Body of pancreas (tissue), 4 donors: ENCODE results near the gene SSC4D. TPM values are rescaled to one million over a fixed set of nuclear protein-coding genes. Genes with fewer than 3 reads are reported as not detected.
"Not testable (repeated sequence)": the region's sequence is repeated elsewhere in the genome, so short reads cannot be mapped to it uniquely, and the experiment has no call there.

Source experiments
- ATAC-seq: fragments of 150-250 bp; one replicate; pipeline ENCODE4 v1.9.1; 2016
- DNase-seq, 4 donors: peaks; one replicate each; pipeline ENCODE4 v3.0.0-alpha.2; 2019
- H3K27ac ChIP-seq, 4 donors: fragments of 200-600 bp; sonication (generic); 1 replicate in 3 of 4; 2 replicates in 1 of 4; pipeline versions ENCODE4 v1.5.1 to v1.6.1; 2016 to 2019; ENCODE audit warnings: mild to moderate bottlenecking in 1 of 4, mixed read lengths in 1 of 4, moderate library complexity in 1 of 4
- H3K27me3 ChIP-seq, 2 donors: fragments of 200-600 bp; sonication (generic); one replicate each; pipeline ENCODE4 v1.6.0; 2016; ENCODE audit warnings: mild to moderate bottlenecking in 1 of 2
- H3K36me3 ChIP-seq, 2 donors: fragments of 200-600 bp; sonication (generic); replicated peaks in 1 of 2; 2 replicates each; pipeline ENCODE4 v1.5.1; 2016; ENCODE audit warnings: low read depth in 2 of 2; ENCODE audit not compliant: insufficient read depth in 1 of 2
- H3K4me1 ChIP-seq: fragments of 200-600 bp; sonication (generic); one replicate; pipeline ENCODE4 v1.6.0; 2016
- H3K4me3 ChIP-seq, 2 donors: fragments of 200-600 bp; sonication (generic); 1 replicate in 1 of 2; 2 replicates in 1 of 2; pipeline ENCODE4 v1.5.1; 2016 to 2019
- H3K9me3 ChIP-seq, 3 donors: fragments of 200-600 bp; sonication (generic); 1 replicate in 2 of 3; 2 replicates in 1 of 3; pipeline ENCODE4 v1.5.1; 2016
- CTCF ChIP-seq, 7 experiments: fragments of 450-650 bp in 4 of 7; fragments of 200-600 bp in 3 of 7; sonication (generic) in 3 of 7; IDR thresholded peaks; one replicate each; pipeline ENCODE4 v1.5.1; 2016 to 2019; ENCODE audit warnings: antibody characterized with exemption in 7 of 7
- POLR2A ChIP-seq, 3 donors: fragments of 450-650 bp; IDR thresholded peaks; one replicate each; pipeline ENCODE4 v1.6.1; 2016; ENCODE audit warnings: antibody characterized with exemption in 3 of 3, mild to moderate bottlenecking in 2 of 3
- WGBS, 2 donors: methylation state at CpG; one replicate each; pipeline ENCODE4 v1.1.5; 2017; 5-methylcytosine and 5-hydroxymethylcytosine counted together
- intact Hi-C: fragments of 100-400 bp; cut with DNase I; formaldehyde crosslinking; loops from one replicate; pipeline ENCODE4 v1.15.1; 2023
- total RNA-seq, 2 donors: library from RNA; depleted of rRNA; stranded (reverse); fragments of >200 nt; gene quantifications; one replicate each; pipeline ENCODE4 v1.1.0, GENCODE V29; 2016

Gene SSC4D
- total RNA-seq, 2 donors from 2014 or later = 3.6 to 7.6 TPM

DNA sequence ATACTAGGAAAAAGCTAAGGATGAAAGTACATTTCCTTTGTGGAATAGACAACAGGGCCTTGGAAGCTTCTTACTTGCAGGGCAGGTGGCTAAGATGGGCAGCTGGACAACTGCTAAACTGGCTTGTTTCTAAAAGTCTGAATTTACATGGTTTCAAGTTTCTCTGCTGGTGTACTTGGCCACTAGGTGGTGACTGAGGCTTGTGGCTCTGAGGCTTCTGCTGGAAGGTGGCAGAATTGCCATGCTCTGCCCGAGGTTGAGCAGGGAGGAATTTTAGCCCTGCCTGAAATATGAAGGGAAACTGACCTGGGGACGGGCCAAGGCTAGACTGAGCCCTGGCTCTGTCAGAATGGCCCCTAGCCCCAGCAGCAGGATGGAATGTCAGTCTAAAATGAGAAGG, 28.4 kb upstream of the SSC4D start:
- H3K36me3 ChIP-seq, H3K27me3 ChIP-seq, intact Hi-C loops, H3K9me3 ChIP-seq, H3K4me3 ChIP-seq, H3K4me1 ChIP-seq: not testable (repeated sequence)
- peak overlapping the region in 1 of 4 donors; percentile 43 for H3K27ac ChIP-seq
- WGBS, 2 donors = 0% methylated on average over 1 of the region's 2 CpGs; no CpG with 5 or more reads in 1 of the 2 donors
- ATAC-seq (peak; percentile 94), DNase-seq (peak; percentile 83 to 88 (median 86))
- TF ChIP-seq CTCF (IDR thresholded peaks at IDR 0.05) = peak; percentile 45 to 84 (median 64)

DNA sequence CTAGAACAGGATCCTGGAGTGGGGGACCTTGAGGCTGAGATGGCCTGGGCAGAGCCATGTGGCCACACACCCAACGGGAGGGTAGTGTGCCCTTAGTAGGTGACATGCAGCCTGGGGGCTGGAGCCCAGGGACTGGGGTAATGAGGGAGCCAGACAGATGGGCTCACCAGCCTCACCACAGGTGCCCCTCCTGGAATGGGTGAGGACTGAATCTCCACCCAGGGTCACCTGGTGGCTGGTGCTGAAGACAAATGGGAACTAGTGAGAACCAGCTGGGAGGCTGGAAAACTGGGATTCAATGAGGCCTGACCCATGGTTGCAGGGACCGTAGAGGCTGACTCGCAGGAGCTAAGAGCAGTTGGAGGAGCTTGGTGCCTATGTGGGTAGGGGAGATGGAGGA, 21.3 kb upstream of the SSC4D start:
- intact Hi-C loops = no loop called here
- Histone ChIP-seq H3K27me3 (no peaks in the 10 kb centered on the region), H3K9me3 (no peaks in the 10 kb centered on the region), H3K36me3 (no peaks in the 10 kb centered on the region), H3K4me1 (no peaks in the 10 kb centered on the region), H3K4me3 (no peak overlapping the region), H3K27ac (no peak overlapping the region)
- DNase-seq = peak in 1 of 4 donors; percentile 7
- 82 to 93% methylated on average over 2 to 3 of the region's 3 CpGs for WGBS, 2 donors
- TF ChIP-seq CTCF (IDR thresholded peaks at IDR 0.05) (no peak), POLR2A (IDR thresholded peaks at IDR 0.05) (no peak)
- no peak for ATAC-seq

DNA sequence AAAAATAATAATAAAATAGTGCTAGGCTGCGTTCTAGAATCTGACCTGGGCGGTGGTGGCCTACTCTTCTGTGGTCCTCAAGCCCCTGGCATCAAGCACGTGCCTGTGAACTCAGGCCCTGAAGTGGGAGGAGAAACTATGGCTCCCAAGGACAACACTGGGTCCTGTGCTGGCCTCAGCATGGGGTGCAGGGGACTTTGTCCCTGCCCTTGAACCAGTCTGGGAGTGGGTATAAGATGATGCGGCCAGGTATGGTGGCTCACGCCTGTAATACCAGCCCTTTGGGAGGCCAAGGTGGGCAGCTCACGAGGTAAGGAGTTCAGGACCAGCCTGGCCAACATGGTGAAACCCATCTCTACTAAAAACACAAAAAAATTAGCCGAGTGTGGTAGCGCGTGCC, 20.7 kb upstream of the SSC4D start:
- Histone ChIP-seq H3K4me1 (no peaks in the 10 kb centered on the region), H3K27me3 (no peaks in the 10 kb centered on the region), H3K4me3 (no peak overlapping the region), H3K36me3 (no peaks in the 10 kb centered on the region), H3K27ac (no peak overlapping the region), H3K9me3 (no peaks in the 10 kb centered on the region)
- TF ChIP-seq CTCF (IDR thresholded peaks at IDR 0.05) (no peak), POLR2A (IDR thresholded peaks at IDR 0.05) (no peak)
- peak in 1 of 4 donors; percentile 5 for DNase-seq
- intact Hi-C loops = no loop called here
- 88 to 93% methylated on average over 8 to 9 of the region's 9 CpGs for WGBS, 2 donors
- no peak for ATAC-seq

- ATAC-seq (no peak), DNase-seq (peak in 2 of 4 donors; percentile 11 to 13)
- WGBS, 2 donors = 84 to 85% methylated on average over 12 to 16 of the region's 18 CpGs
- Histone ChIP-seq H3K4me3 (no peak overlapping the region), H3K27ac (no peak overlapping the region), H3K36me3 (no peaks in the 10 kb centered on the region), H3K9me3 (no peaks in the 10 kb centered on the region), H3K27me3 (no peaks in the 10 kb centered on the region), H3K4me1 (no peaks in the 10 kb centered on the region)
- intact Hi-C loops = no loop called here
- TF ChIP-seq POLR2A (IDR thresholded peaks at IDR 0.05) (no peak), CTCF (IDR thresholded peaks at IDR 0.05) (no peak)
Observed at GRCh38 chr7:76428868-76429805, 19.6 kb upstream of the SSC4D start.
